Stimulated activated CD8-positive, alpha-beta memory T cell treated with anti-CD3 and anti-CD28 coated beads, Interleukin-2, amount 100 ng/mL, for 48 hours (primary cell): ENCODE measurements around the gene STX10.
"Not testable (repeated sequence)": the region's sequence is repeated elsewhere in the genome, so short reads cannot be mapped to it uniquely, and the experiment has no call there.

Experiments
- DNase-seq, 2 donors: peaks; one replicate each; pipeline ENCODE4 v3.0.0-alpha.2; 2020; ENCODE audit warnings: low read depth in 2 of 2

STX10 gene

GRCh38 chr19:13164343-13165161 is 14.4 kb upstream of the STX10 start:
- no peak for DNase-seq

- peak in 1 of 2 donors; percentile 43 for DNase-seq
Observed at GRCh38 chr19:13163609-13164342, 13.6 kb upstream of the STX10 start.

GRCh38 chr19:13162724-13163608 is 12.8 kb upstream of the STX10 start:
- DNase-seq, result peak; percentile 87 to 88

DNA sequence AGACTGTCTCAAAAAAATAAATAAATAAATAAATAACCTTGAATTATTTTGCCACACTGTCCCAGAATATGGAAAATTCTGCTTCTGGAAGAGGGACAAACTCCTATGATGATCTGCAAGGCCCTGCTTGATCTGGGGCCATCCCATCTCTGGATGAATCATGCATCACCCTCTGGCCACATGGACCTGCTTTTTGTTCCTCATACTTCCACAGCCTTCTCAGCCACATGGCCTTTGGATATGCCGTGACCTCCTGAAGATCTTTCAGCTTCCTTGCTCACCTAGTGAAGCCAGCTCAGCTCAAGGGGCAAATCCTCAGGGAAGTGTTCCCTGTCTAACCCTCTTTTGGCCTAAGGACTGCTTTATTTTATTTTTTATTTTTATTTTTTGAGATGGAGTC is 10.4 kb upstream of the STX10 start:
- DNase-seq, result no peak

DNA sequence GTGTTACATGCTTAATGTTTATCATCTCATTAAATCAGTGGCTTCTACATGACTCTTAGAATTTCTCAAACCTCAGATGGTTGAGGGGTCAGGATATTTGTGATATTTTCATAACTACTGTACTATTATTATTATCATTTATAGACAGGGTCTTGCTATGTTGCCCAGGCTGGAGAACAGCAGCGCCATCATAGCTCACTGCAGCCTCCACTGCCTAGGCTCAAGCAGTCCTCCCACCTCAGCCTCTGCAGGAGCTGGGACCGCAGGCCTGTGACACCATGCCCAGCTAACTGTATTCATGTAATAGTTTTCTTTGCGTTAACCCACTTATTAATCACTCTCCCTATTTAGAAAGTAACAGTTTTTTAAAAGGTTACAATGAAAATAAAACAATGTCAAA is 9.5 kb upstream of the STX10 start:
- DNase-seq, result no peak

DNA sequence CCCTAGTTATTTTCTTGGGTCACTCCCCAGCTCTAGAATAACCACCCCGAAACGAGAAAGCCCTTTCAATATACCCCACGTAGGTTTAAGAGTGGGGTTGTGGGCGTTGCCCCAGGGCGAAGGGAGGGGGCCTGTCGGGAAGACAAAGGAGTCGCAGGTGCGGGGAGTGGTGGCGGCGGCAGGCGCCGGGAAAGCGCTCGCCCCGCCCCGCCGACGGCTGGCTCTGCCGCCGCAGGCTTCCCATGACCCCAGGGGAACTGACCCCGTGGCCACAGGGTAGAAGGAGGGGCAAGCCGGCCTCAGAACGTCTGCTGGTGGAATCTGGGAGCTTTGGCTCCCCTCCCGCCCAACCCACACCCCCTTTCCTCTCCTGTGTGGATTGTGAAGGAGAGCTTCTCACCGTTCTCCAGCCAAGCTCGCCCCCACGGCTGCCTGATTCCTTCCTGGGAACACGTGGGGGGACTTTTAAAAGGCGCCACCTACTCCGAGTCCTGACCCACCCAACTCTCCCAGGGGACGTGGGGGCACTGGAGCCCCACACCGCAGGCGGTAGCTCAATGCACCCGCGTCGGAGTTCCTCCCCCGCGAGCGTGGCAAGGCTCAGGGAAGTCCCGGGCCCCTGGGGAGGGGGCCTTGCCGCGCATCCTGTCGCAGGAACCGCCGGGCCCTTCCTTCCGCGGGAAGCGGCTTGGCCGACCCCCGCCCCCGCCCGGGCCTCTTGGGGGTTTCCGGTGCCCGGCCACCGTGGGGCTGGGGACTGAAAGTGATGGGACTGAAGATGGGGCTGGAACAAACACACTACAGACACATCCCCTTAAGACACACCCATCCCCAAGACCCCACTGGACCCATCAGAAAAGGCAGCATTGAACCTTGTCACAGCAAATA is 5.5 kb upstream of the STX10 start:
- peak; percentile 65 to 82 for DNase-seq

DNA sequence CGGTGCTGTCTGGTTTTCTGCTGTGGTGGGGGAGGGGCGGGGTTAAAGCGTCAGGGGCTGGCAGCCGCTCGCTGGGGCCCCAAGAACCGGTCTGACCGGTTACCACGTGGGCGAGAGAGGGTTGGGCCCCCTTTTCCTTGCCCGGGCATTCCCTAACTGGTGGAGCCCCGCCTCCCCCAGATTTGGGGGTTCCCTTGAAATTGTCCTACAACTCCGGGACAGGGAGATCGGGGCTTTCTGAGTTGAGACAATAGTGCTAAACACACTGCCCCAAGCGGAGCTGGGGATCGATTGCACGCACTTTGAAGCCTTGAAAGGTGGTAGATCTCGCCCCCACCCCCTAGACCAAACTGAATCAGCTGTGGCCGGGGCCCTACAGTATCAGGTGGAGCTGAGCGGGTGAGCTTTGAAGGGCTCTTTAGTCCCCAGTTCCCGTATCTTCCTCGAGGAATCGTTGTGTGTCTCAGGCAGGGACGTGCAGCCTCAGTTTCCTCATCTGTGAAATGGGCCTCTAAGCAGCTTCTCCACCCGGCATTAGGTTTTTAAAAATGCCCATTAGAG is 4.8 kb upstream of the STX10 start:
- DNase-seq, result peak; percentile 72

GRCh38 chr19:13154241-13154778 is 4.1 kb upstream of the STX10 start:
- peak; percentile 64 to 71 for DNase-seq

GRCh38 chr19:13153569-13154240 is 3.5 kb upstream of the STX10 start:
- DNase-seq, result no peak

DNA sequence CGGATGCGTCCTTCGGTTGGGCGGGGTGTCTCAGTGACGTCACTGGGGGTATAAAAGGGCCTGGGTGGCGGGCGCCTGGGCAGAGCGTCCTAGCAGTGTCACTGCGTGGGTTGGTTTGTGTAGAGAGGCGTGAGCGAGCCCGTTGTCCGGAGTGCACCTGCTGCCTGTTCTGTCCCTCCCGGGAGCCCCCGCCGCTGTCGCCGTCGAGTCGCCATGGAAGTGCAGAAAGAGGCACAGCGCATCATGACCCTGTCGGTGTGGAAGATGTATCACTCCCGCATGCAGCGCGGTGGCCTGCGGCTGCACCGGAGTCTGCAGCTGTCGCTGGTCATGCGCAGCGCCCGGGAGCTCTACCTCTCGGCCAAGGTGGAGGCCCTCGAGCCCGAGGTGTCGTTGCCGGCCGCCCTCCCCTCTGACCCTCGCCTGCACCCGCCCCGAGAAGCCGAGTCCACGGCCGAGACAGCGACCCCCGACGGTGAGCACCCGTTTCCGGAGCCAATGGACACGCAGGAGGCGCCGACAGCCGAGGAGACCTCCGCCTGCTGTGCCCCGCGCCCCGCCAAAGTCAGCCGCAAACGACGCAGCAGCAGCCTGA is 2.9 kb upstream of the STX10 start:
- peak; percentile 41 to 96 for DNase-seq

DNA sequence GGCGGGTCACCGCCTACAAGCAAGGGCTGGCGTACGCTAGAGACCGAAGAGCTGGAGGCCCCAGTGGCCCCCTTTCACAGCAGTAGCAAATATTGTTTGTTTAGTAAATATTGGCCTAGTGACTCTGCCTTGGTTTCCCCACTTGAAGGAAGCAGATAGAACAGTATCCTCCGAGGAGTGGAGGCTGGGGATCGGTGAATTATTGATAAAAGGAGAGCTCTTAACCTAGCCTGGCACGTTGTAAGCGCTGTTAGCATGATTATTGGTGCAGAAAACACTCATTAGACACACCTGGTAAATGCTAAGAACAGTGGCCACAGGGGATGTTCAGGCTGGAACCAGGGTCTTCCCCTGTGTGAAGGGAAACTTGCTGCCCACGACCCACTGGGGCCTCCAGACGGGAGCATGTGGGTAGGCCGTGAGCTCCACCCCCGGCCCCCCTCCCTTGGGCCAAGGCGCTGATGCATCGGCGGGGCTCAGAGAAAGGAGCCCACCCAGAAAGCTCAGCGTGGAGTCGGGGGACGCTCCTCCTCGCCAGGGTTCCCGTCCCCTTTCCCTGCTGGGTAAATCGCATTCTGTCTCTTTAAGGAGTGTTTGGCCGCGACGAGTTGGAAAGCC is 2.3 kb upstream of the STX10 start:
- peak in 1 of 2 donors; percentile 89 for DNase-seq

DNA sequence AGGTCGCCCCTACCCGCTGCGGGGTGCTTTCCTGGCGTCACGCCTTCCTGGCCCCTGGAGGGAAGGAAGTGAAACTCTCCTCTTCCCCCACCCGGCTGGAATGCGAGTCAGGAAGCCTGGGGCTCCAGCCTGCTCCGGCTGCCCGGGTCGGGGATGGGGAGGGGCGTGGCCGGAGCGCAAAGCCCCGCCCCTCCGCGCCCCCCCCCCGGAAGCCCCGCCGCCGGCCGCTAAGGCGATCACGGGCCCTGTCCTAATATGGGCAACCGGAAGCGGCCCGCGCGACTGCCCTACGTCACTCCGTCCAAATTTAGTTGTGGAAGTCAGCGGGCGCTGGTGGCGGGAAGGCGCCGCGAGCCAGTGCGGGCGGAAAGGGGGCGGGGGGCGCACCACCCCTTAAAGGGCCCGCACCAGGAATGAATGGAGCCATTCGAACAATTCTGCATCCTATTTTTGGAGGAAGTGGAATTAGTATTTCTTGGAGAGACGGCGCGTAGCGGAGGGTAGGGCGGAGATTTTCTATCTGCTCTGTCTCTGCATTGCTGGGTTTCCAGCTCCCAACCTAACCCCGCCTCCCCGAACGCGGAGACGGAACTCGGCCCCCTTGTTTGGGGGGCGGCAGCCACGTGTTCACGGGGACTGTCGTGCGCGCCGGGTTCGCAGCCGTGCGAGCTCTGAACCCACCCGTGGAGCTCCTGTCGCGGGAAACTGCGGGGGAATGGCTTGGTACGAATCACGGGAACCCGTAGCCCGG is 1.6 kb upstream of the STX10 start:
- DNase-seq, result peak; percentile 89 to 93

GRCh38 chr19:13150931-13151604 is 893 bp upstream of the STX10 start:
- no peak for DNase-seq

DNA sequence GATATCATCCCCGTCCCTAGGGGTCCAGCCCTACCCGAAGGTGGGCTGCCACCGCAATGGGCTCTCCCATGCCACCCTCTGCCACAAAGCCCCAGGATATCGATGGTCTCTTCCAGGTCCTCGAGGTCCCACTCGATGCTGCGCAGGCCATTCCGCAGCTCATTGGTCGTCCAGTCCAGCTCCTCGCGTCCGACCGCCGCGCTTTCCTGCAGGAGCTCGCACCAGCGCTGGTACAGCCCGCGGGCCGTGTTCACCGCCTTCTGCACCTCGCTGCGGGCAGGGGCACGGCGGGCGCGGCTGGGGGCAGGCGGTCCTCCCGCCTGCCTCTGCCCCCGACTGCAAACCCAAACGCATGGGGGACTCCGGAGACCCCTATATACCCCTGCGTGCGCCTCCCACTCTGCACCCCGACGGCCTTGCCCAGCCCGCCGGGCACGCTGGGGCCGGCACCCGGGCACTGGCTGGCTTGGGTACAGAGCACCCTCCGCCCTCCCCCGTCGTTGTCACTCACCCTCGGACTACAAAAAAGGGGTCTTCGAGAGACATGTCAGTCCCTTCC is 468 bp downstream of the STX10 start:
- DNase-seq, result peak in 1 of 2 donors; percentile 32

GRCh38 chr19:13149173-13149627 is 975 bp downstream of the STX10 start:
- DNase-seq, result not testable (repeated sequence)

DNA sequence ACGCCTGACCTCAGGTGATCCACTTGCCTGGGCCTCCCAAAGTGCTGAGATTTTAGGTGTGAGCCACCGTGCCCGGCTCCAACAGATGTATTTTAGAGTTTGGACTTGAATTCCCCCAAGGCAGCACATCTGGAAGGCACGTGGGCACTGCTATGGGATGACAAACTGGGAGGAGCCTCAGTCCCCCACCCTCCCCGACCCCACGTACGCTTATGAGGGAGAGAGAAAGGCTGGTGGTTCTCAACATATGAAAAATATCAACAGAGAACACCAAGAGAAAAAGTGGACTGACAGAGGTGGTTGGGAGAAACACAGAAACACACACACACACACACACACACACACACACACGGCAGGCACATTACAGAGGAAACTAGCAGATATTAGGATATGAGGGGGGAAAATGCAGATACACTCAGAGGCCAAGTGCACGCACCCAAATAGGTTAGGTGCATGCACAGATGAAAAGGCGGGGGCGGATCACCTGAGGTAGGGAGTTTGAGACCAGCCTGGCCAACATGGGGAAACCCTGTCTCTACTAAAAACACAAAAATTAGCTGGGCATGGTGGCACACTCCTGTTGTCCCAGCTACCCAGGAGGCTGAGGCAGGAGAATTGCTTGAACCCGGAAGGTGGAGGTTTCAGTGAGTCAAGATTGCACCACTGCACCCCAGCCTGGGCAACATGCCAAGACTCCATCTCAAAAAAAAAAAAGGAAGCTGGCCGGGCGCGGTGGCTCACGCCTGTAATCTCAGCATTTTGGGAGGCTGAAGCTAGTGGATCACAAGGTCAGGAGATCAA is 3.2 kb downstream of the STX10 start:
- no peak for DNase-seq
